IMR-90 (cell line): ENCODE measurements around the gene POU6F1.

Experiments used
- CEBPB ChIP-seq: IDR thresholded peaks from 2 replicates; pipeline ENCODE4 v1.6.1; 2012; ENCODE audit warnings: low read depth, low read length, improper control_type of control experiment
- CTCF ChIP-seq: conservative IDR thresholded peaks from 2 replicates; pipeline ENCODE4 v1.5.1; 2012; ENCODE audit warnings: mild to moderate bottlenecking, low read depth, low read length, improper control_type of control experiment
- ELK1 ChIP-seq: fragments of 150-350 bp; IDR thresholded peaks from 2 replicates; pipeline ENCODE4 v1.6.1; 2016; ENCODE audit warnings: low read depth, mild to moderate bottlenecking, low read length, moderate library complexity, borderline replicate concordance
- POLR2A ChIP-seq: IDR thresholded peaks from 2 replicates; pipeline ENCODE4 v1.6.1; 2012; ENCODE audit warnings: mild to moderate bottlenecking, low read depth, low read length
- RAD21 ChIP-seq: IDR thresholded peaks from 2 replicates; pipeline ENCODE4 v1.6.1; 2012; ENCODE audit warnings: low read length, improper control_type of control experiment
- RCOR1 ChIP-seq: IDR thresholded peaks from 2 replicates; pipeline ENCODE4 v1.6.1; 2012; ENCODE audit warnings: mild to moderate bottlenecking, low read length, improper control_type of control experiment; ENCODE audit not compliant: insufficient replicate concordance
- RFX5 ChIP-seq: IDR thresholded peaks from 2 replicates; pipeline ENCODE4 v1.8.0; 2012; ENCODE audit warnings: low read depth, mild to moderate bottlenecking, low read length, moderate library complexity
- SMC3 ChIP-seq: fragments of 150-350 bp; IDR thresholded peaks from 2 replicates; pipeline ENCODE4 v1.6.1; 2016; ENCODE audit warnings: low read depth, mild to moderate bottlenecking, antibody characterized with exemption, low read length, moderate library complexity
- USF2 ChIP-seq: fragments of 150-350 bp; IDR thresholded peaks from 2 replicates; pipeline ENCODE4 v1.6.1; 2017; ENCODE audit warnings: mild to moderate bottlenecking, antibody characterized with exemption, low read length, low read depth

GRCh38 chr12:51238037-51238509 lies 20.2 kb upstream of the POU6F1 start:
- no peak for TF ChIP-seq CTCF
- no peak for TF ChIP-seq RCOR1
- TF ChIP-seq RFX5, result no peak
- TF ChIP-seq CEBPB, result no peak
- TF ChIP-seq RAD21, result no peak
- no peak for TF ChIP-seq USF2
- no peak for TF ChIP-seq POLR2A
- no peak for TF ChIP-seq ELK1
- TF ChIP-seq SMC3, result no peak
